Thyroid gland (tissue), 4 donors: ENCODE measurements around the gene PLPPR1.

ENCODE experiments used
- CTCF ChIP-seq, 6 experiments: fragments of 200-600 bp in 3 of 6; fragments of 450-650 bp in 3 of 6; sonication (generic) in 3 of 6; IDR thresholded peaks; one replicate each; pipeline ENCODE4 v1.5.1; 2016 to 2019; ENCODE audit warnings: antibody characterized with exemption in 6 of 6, mild to moderate bottlenecking in 2 of 6, inconsistent platforms in 1 of 6, moderate library complexity in 1 of 6
- POLR2A ChIP-seq, 2 donors: fragments of 450-650 bp; IDR thresholded peaks; one replicate each; pipeline ENCODE4 v1.6.1; 2017; ENCODE audit warnings: antibody characterized with exemption in 2 of 2, mild to moderate bottlenecking in 2 of 2, moderate library complexity in 1 of 2

- TF ChIP-seq CTCF (IDR thresholded peaks at IDR 0.05) = no peak
- no peak for TF ChIP-seq POLR2A (IDR thresholded peaks at IDR 0.05)
Measured at GRCh38 chr9:101350285-101350684, 321.8 kb downstream of the PLPPR1 start.
